Stimulated activated CD4-positive, alpha-beta T cell treated with anti-CD3 and anti-CD28 coated beads, Interleukin-1b, Interleukin-23, amount 100 ng/mL, for 1 hour (primary cell): ENCODE results near the gene AP1M2.

Experiments
- DNase-seq, 2 donors: peaks; one replicate each; pipeline ENCODE4 v3.0.0-alpha.2; 2020; ENCODE audit warnings: low read depth in 2 of 2

Gene AP1M2

DNA sequence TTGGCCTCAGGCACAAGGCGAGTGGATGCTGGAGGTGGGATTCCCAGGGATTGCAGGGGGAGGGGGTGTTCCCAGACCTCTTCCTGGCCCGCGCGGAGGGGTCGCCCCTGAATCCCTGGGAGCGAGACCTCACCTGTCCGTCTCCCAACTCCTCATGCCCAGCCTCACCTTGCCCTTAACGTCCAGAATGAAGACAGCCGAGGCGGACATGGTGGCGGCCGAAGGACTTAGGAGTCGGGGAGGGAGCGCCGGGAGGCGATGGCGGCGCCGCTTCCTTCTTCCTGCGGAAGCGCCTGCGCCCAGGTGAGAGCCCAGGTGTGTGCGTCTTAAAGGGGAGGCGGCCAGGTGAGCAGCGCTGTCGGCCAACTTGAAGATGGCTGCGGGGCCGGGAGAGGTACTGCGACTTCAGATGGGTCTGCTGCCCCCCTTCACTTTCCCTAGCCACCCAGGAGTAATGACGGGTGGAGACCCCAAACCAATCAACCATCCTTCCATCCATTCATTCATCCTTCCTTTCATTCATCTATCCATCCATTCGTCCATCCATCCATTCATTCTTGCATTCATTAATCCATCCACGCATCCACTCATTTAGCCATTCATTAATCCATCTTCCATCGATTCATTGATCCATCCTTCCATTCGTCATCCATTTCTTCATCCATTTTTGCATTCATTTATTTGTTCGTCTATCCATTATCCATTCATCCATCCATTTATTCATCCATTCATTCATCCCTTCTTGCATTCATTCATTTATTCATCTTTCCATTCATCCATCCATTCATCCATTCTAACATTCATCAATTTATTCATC lies at the start of gene AP1M2:
TSS of gene AP1M2 (minus strand) at position 291 of the 817 bp plus-strand sequence. CDS start at position 210, 81 bp downstream.
- DNase-seq: no peak

GRCh38 chr19:10636304-10636972 lies 49.3 kb upstream of the AP1M2 start:
- DNase-seq: no peak

DNA sequence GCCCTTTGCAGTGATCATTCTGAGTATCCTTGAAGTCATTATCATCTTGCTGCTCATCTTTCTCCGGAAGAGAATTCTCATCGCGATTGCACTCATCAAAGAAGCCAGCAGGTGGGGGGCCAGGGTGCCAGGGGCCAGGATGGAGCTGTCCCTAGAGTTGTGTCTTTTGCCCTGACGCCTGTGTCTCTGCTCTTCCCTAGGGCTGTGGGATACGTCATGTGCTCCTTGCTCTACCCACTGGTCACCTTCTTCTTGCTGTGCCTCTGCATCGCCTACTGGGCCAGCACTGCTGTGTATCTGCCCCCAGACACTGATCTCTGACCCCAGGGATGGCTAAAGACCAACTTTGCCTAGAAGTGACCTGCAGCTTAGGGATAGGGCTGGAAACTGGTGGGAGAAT lies 47.9 kb upstream of the AP1M2 start:
- DNase-seq: no peak

DNA sequence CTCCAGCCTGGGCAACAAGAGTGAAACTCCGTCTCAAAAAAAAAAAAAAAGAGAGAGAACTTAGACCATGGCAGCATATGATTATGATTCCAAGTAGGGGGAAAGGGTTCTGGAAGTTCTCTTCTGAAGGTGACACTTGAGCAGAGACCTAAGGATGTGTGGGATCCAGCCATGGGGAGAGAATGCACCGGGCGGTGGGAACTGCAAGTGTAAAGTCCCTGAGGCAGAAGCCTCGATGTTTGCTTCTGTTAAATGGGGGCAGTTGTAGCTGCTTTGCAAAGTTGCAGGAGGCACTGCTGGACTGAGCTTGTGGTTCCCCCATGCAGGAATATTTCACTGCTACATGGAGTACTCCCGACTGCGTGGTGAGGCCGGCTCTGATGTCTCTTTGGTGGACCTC lies 47.3 kb upstream of the AP1M2 start:
- no peak for DNase-seq

- no peak for DNase-seq
These were observed 44.8 kb upstream of the AP1M2 start for GRCh38 chr19:10631874-10632273.

- no peak for DNase-seq
These were observed 38.6 kb upstream of the AP1M2 start for GRCh38 chr19:10625762-10626138.

GRCh38 chr19:10625003-10625761 lies 38.1 kb upstream of the AP1M2 start, which contains the start of gene SLC44A2:
SLC44A2 (plus strand) TSS chr19:10625553; CDS start chr19:10625634, 81 bp downstream.
- DNase-seq: no peak

- no peak for DNase-seq
These were observed 37.5 kb upstream of the AP1M2 start for GRCh38 chr19:10624585-10624984.

GRCh38 chr19:10621966-10622365 lies 34.9 kb upstream of the AP1M2 start:
- DNase-seq: no peak

DNA sequence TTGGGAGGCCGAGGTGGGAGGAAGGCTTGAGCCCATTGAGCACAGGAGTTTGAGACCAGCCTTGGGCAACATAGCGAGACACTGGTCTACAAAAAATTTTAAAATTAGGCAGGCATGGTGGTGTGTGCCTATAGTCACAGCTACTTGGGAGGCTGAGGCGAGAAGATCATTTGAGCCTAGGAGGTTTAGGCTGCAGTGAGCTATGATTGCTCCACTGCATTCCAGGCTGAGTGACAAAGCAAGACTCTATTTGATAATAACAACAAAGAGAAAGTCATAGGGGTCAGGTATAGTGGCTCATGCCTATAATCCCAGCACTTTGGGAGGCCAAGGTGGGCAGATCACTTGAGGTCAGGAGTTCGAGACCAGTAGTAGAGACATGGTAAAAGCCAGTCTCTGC lies 33.7 kb upstream of the AP1M2 start:
- no peak for DNase-seq

- no peak for DNase-seq
These were observed 31.7 kb upstream of the AP1M2 start for GRCh38 chr19:10618846-10619245.

GRCh38 chr19:10617409-10618121 lies 30.5 kb upstream of the AP1M2 start:
- DNase-seq: no peak

DNA sequence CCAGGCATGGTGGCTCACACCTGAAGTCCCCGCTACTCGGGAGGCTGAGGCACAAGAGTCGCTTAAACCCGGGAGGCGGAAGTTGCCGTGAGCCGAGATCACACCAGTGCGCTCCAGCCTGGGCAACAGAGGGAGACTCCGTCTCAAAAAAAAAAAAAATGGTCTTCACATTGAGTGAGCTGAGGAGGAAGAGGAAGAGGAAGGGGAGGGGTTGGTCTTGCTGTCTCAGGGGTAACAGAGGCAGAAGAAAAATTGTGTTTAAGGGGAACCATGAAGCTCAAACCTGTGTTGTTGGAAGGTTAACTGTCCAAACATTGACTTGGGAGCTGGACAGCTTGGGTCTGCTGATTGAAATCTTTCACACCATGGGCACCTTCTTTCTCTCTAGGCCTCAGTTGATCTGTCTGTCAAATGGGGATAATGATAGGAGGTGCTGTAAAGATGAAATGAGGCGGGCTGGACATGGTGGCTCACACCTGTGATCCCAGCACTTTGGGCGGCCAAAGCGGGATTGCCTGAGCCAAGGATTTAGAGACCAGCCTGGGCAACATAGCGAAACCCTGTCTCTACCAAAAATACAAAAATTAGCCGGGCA lies 28.4 kb upstream of the AP1M2 start:
- no peak for DNase-seq

GRCh38 chr19:10612499-10613119 lies 25.5 kb upstream of the AP1M2 start:
- DNase-seq: no peak

DNA sequence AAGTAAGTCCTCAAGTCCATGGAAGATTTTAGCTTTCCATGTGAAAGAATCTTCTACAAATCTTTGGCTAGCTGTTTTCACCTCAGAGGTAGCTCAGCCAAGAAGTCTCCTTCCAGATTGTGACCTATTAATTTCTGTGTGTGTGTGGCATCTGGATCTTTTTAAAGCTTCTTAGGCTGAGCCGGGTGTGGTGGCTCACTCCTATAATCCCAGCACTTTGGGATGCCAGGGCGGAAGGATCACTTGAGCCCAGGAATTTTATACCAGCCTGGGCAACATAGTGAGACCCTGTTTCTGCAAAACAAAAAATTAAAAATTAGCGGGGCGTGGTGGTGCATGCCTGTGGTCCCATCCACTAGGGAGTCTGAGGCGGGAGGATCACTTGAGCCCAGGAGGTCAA lies 24.8 kb upstream of the AP1M2 start:
- no peak for DNase-seq

DNA sequence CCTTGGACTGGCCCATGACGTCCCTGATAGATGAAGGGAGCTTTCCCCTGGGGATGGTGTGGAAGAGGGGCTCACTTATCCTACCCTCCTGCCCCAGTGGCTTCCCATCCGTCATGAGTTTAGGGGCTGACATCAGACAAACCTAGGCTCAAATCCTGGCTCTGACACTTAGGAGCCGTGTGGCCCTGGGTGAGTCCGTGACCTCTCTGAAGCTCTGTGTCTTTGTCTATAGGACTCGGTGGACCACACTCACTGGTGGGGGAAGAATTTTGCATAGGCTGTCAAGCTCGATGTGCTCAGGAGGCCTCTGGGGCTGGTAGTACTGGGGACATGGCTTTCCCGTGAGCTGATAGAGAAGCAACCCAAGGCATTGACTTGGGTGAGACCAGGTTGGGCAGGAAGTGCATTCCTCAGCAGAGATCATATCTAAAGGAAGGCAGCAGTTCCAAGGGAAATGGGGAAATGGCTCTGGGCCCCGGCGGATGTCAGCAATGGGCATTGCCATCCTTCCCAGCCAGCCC lies 17.4 kb upstream of the AP1M2 start:
- DNase-seq: no peak

GRCh38 chr19:10603873-10604459 lies 16.9 kb upstream of the AP1M2 start:
- no peak for DNase-seq

DNA sequence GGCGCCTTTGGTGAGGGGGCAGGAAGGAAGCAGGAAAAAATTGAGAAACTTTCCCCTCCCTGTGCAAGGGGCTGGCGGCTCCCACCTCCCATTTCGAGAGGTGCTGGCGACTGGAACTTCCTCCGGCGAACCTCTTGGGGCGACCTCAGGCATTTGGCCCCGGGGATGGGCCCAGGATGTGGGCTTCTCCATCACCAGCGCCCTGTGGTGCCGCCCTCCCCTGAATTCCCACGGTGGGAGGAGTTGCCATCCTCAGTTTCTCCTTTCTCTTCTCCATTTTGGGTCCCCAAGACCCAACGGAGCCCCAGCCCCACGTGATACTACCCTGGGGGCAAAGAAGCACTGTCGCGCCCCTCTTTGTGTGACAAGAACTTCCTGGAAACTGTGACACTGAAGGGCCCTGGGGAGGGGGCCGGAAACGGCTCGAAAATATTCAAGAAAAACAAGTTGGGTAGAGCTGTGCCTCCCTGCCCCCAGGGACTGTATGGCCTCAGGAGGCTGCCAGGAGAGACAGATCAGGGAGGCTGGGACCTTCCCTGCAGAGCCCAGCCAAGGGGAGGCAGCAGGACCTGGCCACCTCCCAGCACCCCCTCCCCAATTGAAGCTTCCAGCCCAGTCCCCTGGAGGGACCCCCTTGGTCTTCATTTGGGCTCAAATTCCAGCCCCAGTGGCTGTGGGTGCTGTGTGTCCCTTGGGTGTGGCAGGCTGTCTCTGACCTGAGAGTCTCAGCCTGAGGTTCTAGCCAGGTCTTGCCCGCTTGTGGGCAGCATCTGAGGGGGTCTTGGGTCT lies 16.2 kb upstream of the AP1M2 start:
- DNase-seq: peak; percentile 43 to 77

DNA sequence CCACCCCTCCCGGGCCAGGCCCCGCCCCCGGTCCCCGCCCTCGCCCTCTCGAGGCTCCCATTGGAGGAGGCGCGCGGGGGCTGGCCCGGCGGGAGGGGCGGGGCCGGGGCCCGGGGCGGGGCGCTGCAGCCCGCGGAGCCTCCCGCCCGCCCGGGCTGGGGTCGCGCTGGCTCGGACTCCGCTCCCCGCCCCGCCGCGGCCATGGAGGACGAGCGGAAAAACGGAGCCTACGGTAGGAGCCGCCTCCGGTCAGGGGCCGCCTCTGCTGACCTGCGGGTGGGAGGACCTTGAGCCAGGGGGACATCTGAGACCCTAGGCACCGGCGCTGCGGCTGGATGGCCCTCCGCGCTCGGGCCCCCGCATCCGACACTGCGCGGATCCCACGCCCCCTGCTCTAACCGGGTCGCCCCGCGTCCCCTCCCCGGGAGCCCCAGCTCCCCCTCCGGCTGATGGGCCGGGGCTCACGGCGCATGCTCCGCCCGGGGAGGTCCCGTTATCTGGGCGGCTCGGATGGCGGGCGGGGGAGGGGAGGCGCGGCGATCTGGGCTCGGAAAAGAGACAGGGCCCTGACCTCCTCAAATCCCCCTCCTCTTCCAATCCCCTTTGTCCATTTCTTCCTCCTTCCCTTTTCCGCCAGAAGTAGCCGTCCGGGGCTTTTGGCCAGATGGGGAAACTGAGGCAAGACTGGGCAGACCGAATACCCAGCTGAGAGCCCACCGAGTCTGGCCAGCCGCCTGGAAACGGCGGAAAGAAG lies 15.4 kb upstream of the AP1M2 start:
- DNase-seq: peak; percentile 82 to 86
